ENCODE data around the gene ADCY5. TPM values are rescaled to one million over a fixed set of nuclear protein-coding genes. Genes with fewer than 3 reads are reported as not detected.

ADCY5 gene
- total RNA-seq, 1 experiment from 2014 or later: 0.49 TPM

- Histone ChIP-seq H3K9me2 (ENCODE audit: insufficient read depth) (no peaks in the 10 kb centered on the region), H3K27ac (ENCODE audit: low read depth, low read length) (no peak overlapping the region), H3K79me2 (ENCODE audit: insufficient read depth, low read length) (no peaks in the 10 kb centered on the region), H3K4me1 (ENCODE audit: control insufficient read depth in 1 of 2, insufficient read depth in 2 of 2, low read length in 2 of 2) (no peaks in the 10 kb centered on the region), H3K36me3 (ENCODE audit: control insufficient read depth in 1 of 2, insufficient read depth in 2 of 2, low read length in 2 of 2) (no peaks in the 10 kb centered on the region), H3K27me3 (ENCODE audit: insufficient read depth, low read length) (no peaks in the 10 kb centered on the region), H2AFZ (ENCODE audit: low read depth, low read length, poor library complexity, severe bottlenecking) (no peak overlapping the region), H3K9ac (ENCODE audit: low read length) (no peak overlapping the region), H4K20me1 (ENCODE audit: insufficient read depth) (no peaks in the 10 kb centered on the region), H3K4me3 (replicated peaks in 1 of 2; ENCODE audit: low read depth in 1 of 2, low read length in 2 of 2) (no peak overlapping the region), H3K4me2 (ENCODE audit: low read length) (no peak overlapping the region), H3K9me3 (ENCODE audit: control insufficient read depth in 1 of 2, insufficient read depth in 1 of 2, low read depth in 1 of 2, low read length in 2 of 2) (no peaks in the 10 kb centered on the region)
- ATAC-seq: no peak
- DNase-seq (ENCODE audit: low read depth, low spot score): no peak
- ChIA-PET CTCF (no interaction called here), POLR2A (no interaction called here), RAD21 (ENCODE audit: low non-redundant PET in 1 of 2, low total read pairs in 2 of 2, uncharacterized antibody in 2 of 2, unreplicated experiment in 2 of 2) (no interaction called here)
- TF ChIP-seq ZFX (IDR thresholded peaks at IDR 0.05) (no peak), SP1 (IDR thresholded peaks at IDR 0.05; ENCODE audit: low read depth) (no peak), POLR2A (IDR thresholded peaks at IDR 0.05; ENCODE audit: borderline replicate concordance, extremely low read depth, insufficient read depth, insufficient read length) (no peak), SIN3A (IDR thresholded peaks at IDR 0.05; ENCODE audit: low read depth) (no peak), SRF (IDR thresholded peaks at IDR 0.05; ENCODE audit: low read depth) (no peak), MAX (IDR thresholded peaks at IDR 0.05) (no peak), FOSL1 (IDR thresholded peaks at IDR 0.05; ENCODE audit: low read depth) (no peak), ZNF274 (IDR thresholded peaks at IDR 0.05; ENCODE audit: low read depth, low read length) (no peak)
- no TSS peak for BruUV-seq (replicated peaks)
- intact Hi-C loops (cut with micrococcal nuclease): no loop called here
These were observed 164.4 kb downstream of the ADCY5 start for GRCh38 chr3:123284399-123285010.

GRCh38 chr3:123283657-123284398 lies 165.1 kb downstream of the ADCY5 start:
- no peak overlapping the region for H3K4me3 ChIP-seq (replicated peaks in 1 of 2; ENCODE audit: low read depth in 1 of 2, low read length in 2 of 2)
- H3K36me3 ChIP-seq (ENCODE audit: control insufficient read depth in 1 of 2, insufficient read depth in 2 of 2, low read length in 2 of 2): no peaks in the 10 kb centered on the region
- H3K9me2 ChIP-seq (ENCODE audit: insufficient read depth): no peaks in the 10 kb centered on the region
- no TSS peak for BruUV-seq (replicated peaks)
- no peak overlapping the region for H3K9ac ChIP-seq (ENCODE audit: low read length)
- TF ChIP-seq JUND (IDR thresholded peaks at IDR 0.05) (no peak), EGR1 (IDR thresholded peaks at IDR 0.05; ENCODE audit: low read depth) (no peak), CEBPB (IDR thresholded peaks at IDR 0.05; ENCODE audit: low read depth) (no peak), TCF7L2 (IDR thresholded peaks at IDR 0.05; ENCODE audit: borderline replicate concordance, extremely low read depth, insufficient read depth, insufficient read length) (no peak), CTCF (IDR thresholded peaks at IDR 0.05 in 2 of 3, conservative IDR thresholded peaks at IDR 0.05 in 1 of 3; ENCODE audit: borderline replicate concordance in 1 of 3, insufficient read depth in 1 of 3, low read depth in 2 of 3, low read length in 2 of 3) (no peak), YY1 (IDR thresholded peaks at IDR 0.05; ENCODE audit: extremely low read depth, insufficient replicate concordance, low read depth, low read length) (no peak), SIN3A (IDR thresholded peaks at IDR 0.05; ENCODE audit: low read depth) (no peak), CBX3 (IDR thresholded peaks at IDR 0.05; ENCODE audit: low read depth) (no peak)
- H3K9me3 ChIP-seq (ENCODE audit: control insufficient read depth in 1 of 2, insufficient read depth in 1 of 2, low read depth in 1 of 2, low read length in 2 of 2): no peaks in the 10 kb centered on the region
- H2AFZ ChIP-seq (ENCODE audit: low read depth, low read length, poor library complexity, severe bottlenecking): no peak overlapping the region
- intact Hi-C loops (cut with micrococcal nuclease): no loop called here
- no peak overlapping the region for H3K4me2 ChIP-seq (ENCODE audit: low read length)
- CTCF ChIA-PET: no interaction called here
- H3K27me3 ChIP-seq (ENCODE audit: insufficient read depth, low read length): no peaks in the 10 kb centered on the region
- no peak overlapping the region for H3K27ac ChIP-seq (ENCODE audit: low read depth, low read length)
- RAD21 ChIA-PET (ENCODE audit: low non-redundant PET in 1 of 2, low total read pairs in 2 of 2, uncharacterized antibody in 2 of 2, unreplicated experiment in 2 of 2): no interaction called here
- ATAC-seq (no peak), DNase-seq (ENCODE audit: low read depth, low spot score) (no peak)
- H4K20me1 ChIP-seq (ENCODE audit: insufficient read depth): no peaks in the 10 kb centered on the region
- POLR2A ChIA-PET: no interaction called here
- H3K4me1 ChIP-seq (ENCODE audit: control insufficient read depth in 1 of 2, insufficient read depth in 2 of 2, low read length in 2 of 2): no peaks in the 10 kb centered on the region
- no peaks in the 10 kb centered on the region for H3K79me2 ChIP-seq (ENCODE audit: insufficient read depth, low read length)
